GM19395 (cell line): ENCODE measurements around the gene MAN2A2.

Source experiments
- ATAC-seq: cut with Tn5 transposase; IDR thresholded peaks from one replicate; pipeline ENCODE4 v1.9.1; 2021; ENCODE audit warnings: mild to moderate bottlenecking, moderate library complexity; ENCODE audit not compliant: unreplicated experiment

MAN2A2 gene

DNA sequence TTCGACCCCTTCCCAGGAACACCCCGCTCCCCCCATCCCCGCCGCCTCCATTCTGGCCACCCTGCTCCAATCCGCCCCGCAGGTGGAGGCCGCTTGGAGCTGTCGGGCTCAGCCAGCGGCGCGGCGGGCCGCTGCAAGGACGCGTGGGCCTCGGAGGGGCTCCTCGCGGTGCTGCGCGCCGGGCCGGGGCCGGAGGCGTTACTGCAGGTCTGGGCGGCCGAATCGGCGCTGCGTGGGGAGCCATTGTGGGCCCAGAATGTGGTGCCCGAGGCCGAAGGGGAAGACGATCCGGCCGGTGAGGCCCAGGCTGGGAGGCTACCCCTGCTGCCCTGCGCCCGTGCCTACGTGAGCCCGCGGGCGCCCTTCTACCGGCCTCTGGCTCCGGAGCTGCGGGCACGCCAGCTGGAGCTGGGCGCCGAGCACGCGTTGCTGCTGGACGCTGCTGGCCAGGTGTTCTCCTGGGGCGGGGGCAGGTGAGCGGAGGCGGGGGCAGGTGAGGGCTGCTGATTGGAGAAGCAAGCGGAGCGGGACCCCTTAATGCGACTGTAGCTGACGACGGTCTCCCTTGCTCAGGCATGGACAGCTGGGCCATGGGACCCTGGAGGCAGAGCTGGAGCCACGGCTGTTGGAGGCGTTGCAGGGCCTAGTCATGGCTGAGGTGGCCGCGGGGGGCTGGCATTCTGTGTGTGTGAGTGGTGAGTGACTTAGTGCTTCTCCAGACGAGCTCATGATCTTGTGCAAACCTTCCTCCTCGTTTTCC, 54.1 kb downstream of the MAN2A2 start:
- ATAC-seq, result no peak

DNA sequence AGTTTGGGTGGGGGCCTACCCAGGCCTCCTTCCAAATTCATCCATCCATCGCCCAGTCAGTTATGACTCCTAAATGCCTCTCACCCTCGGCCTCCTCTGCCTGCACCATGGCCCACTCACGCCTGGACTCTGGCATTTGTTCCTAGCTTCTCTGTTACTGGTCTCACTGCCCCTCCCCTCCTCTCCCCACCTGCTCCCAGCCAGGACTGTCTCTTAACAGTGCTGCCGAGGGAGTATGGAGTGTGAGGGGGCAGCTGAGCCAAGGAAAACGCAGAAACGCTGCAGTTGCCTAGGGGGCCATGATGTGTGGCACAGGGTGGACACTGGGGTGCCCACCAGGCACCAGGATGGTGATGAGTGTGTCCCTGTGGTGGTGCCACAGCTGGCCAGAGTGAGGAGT, 54.7 kb downstream of the MAN2A2 start:
- ATAC-seq, result no peak

DNA sequence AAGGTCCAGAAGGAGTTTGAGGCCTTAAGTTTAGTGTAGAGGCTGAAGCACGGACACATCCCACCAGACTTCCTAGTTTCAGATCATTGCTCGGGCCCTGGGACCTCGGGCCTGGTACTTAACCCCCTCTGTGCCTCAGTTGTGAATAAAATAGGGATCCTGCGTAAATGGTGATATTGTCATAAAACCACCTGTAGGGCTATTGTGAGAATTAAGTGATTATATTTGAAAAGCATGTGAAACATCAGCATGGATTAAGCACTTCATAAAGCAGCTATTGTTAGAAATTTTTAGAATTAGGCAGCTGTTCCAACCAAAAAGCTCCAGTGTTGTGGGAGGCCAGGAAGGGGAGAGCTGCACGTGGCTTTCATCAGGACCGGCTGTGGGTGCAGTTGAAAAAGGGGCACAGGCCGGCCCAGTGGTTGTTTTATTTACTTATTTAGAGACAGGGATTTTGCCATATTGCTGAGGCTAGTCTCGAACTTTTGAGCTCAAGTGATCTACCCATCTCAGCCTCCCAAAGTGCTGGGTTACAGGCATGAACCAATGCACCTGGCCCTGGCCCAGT, 56.0 kb downstream of the MAN2A2 start:
- ATAC-seq, result no peak

DNA sequence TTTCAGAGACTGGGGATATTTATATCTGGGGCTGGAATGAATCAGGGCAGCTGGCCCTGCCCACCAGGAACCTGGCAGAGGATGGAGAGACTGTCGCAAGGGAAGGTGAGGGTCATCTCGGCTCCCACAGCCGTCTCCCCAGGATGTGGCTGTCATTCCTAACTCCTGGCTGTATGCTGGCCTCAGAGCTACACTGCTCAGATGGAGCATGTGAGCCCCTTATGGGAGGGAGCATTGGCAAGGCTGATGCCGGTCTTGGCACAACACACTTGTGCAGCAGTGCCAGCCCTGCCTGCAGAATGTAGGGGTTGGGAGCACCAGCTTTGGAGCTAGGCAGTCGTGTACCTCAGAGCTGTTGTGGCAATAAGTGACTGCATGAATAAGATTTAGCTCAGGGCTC, 56.8 kb downstream of the MAN2A2 start:
- ATAC-seq, result no peak

DNA sequence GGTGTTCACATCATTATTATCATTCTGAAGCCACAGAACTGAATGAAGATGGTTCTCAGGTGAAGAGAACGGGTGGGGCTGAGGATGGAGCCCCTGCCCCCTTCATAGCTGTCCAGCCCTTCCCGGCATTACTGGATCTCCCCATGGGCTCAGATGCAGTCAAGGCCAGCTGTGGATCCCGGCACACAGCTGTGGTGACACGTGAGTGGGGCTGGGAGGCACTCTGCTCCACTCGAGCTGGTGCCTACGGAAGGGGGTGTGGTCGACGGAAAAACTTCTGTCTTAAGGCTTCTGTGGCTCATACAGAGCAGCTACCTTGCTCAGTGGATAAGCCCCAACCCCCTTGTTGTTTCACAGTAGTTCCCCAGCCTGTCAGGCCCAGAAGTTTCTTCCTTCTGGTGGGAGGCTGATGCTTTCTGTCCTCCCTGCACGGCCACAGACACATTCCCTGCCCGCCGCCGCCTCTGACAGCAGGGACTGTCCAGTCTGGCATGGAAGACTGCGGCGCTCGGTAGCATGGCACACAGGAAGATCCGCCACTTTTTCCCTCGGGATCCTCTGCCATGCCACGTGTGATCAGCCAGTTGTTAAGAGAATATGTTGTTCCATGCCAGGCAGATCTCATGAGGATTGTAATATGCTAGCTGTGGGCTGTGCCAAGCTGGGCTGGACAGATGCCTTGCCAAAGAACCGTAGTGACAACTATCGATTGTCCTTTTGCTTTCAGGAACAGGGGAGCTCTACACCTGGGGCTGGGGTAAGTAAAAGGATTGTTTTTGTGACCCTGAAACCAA, 57.4 kb downstream of the MAN2A2 start:
- no peak for ATAC-seq

DNA sequence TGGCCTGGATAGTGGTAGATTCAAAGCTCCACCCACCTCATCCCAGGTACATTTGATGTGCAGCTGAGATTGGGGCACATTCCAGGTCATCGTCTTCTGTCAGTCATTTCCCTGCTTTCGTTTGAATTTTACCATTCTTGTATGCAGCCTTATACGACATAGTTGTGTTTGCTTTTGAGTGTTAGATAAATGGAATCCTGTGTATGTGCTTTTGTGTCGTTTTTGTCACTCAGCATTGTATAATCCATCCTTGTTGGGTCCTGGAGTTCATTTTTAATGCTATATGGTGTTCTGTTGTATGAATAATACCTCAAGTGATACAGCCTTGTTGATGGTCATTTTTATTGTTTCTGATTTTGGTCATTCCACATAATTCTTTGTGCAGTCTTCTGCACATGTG, 58.9 kb downstream of the MAN2A2 start:
- ATAC-seq, result no peak

DNA sequence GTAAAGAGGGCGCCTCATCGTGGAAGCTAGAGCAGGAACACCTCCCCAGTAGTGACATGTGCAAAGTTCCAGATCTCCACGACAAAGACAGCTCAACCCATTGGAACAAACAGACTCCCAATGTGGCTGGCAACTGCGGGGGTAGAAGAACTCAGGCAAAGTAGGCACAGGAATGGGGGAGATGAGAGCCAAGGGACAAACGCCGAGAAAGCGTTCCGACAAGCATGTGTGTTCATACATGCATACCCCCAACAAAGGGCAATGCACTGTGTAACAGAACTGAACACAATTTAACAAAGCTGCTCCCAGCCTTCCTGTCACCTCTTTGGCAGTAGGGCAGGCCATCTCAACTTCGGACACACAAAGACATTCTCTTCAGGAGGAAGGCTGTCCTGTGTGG, 63.2 kb downstream of the MAN2A2 start:
- ATAC-seq, result no peak

DNA sequence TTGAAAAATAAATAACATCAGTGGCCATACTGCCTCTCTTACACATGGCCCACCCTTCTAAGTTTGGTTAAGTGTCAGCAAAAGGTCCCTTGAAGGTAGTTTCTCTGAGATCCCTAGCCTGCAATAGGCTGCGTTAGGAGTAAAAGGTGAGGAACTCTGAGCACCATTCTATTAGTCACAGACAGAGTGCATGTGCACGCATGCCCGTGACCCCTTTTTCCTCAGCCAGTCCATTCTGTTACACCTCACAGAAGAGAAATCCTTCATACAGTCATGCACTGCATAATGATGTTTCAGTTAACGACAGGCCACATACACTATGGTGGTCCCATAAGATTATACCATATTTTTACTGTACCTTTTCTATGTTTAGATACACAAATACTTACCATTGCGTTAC, 64.1 kb downstream of the MAN2A2 start:
- ATAC-seq, result no peak

DNA sequence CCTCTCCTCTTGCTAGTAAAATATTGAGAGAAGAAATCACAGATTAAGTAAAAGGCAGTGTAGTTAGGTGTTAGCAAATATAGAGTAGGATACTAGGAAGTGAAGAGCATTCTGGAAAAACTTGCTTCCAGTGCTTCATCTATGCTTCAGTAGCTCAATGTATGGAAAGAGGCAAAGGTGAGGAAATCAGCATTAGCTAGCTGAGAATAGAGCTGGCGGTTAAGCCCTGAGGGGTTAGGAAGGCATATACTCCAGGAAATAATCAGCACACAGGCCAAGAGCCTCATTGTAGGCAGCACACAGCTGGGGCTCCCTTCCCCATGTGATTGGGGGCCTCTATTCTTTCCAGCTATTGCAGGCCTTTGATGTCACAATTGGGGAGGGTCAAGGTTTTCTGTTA, 65.3 kb downstream of the MAN2A2 start:
- no peak for ATAC-seq

DNA sequence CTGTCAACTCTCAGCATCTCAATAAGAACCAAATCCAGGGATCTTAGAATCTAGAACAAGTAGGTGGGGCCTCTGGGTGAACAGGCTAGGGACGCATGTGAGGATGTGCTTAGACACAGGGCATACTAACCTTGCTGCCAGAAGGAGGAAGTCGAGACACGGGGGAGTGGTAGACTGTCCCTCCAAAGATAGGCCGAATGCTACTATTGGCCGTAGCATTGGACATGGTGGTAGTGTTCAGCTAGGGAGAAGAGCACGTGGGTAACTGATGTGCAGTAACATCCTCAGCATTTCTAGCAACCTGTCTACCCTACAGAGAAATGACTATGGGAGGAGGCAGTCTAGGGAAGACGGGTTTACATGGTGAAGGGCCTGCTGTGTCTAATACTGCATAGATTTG, 67.2 kb downstream of the MAN2A2 start:
- no peak for ATAC-seq

DNA sequence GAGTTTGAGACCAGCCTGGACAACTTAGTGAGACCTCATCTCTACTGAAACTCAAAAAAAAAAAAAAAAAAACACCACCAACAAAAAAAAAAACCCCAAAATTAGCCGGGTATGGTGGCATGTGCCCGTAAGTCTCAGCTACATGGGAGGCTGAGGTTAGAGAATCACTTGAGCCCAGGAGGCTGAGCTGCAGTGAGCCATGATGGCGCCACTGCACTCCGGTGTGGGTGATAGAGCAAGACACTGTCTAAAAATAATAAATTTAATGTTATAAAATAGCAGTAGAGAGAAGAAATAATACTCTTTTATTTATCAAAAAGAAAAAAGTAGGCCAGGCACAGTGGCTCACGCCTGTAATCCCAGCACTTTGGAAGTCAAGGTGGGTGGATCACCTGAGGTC, 69.0 kb downstream of the MAN2A2 start:
- ATAC-seq, result no peak
